NCI-H146 (cell line): ENCODE results near the gene IP6K1.
"Not testable (repeated sequence)": the region's sequence is repeated elsewhere in the genome, so short reads cannot be mapped to it uniquely, and the experiment has no call there.

Source experiments
- DNase-seq: peaks from one replicate; lab custom pipeline; 2025; lab: John Stamatoyannopoulos, UW

The IP6K1 gene

DNA sequence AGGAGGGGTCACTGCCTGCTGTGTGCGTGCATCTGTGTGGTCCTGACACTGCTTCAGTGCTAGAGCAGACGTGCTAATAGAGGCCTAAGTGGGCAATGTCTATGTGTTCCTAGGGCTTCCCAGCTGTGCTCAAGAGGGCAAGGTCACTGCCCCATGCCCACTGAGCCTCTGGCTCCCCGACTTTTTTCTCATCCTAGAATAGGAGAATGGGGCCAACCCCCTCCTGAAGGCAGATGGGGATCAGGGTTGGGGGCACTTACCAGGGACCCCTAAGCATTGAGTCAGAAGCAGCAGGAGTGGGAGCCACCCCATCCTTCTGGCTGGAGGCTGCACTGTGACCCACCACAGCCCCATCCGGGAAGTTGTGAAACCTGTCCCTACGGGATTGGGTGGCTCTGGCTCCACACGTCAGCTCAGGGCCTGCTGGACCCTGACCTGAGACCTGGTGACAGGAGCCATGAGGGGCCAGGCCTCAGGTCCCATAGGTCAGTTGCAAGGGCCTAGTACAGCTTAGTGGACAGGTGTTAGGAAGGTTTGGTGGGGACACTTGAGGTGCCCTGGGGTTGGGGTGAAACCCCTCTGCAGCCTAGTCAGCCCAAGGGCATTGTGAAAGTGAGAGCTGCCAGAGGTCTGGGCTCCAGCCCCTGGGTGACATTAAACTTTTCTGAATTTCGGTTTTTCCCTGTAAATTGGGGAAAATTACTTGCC lies 97.8 kb downstream of the IP6K1 start:
- DNase-seq = not testable (repeated sequence)

- DNase-seq = not testable (repeated sequence)
Measured at GRCh38 chr3:49687424-49687795, 98.9 kb downstream of the IP6K1 start.

- DNase-seq = not testable (repeated sequence)
Measured at GRCh38 chr3:49686769-49687423, 99.4 kb downstream of the IP6K1 start.

DNA sequence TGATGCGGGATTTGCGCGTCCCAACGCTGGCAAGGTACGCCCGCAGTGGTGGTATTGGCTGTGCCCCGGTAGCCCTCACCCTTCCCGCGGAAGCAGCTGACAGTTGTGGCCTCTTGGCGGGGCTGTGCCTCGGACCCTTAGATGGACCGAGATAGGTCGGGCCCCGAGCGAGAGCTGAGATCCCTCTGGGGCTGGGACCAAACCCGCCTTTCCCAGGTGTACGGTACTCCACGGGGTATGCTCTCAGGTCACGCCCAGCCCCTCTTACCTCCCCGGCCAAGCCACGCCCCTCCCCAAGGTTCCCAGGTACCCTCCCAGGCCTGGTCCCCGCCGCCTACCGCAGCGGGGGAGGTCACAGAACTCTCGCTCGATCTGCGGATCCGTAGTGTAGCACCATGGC lies 100.0 kb downstream of the IP6K1 start:
- not testable (repeated sequence) for DNase-seq

GRCh38 chr3:49685846-49686245 lies 100.5 kb downstream of the IP6K1 start:
- DNase-seq = not testable (repeated sequence)

DNA sequence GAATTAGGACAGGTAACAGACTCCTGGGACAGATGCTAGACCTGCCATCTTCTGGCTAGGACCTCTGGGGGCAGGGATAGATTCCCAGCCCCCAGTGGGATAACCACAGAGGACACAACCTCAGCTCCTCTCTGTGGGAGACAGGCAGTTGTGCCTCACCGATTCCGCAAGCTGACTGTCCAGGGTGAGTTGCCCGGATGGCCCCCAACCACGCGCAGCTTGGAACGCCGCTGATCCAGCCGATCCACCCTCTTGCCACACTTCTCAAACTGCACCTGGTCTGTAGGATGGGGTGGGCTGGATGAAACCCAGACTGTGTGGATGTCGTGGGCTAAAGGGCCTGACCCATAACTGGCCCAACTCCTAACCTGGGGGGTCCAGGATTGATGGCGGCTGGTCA lies 101.2 kb downstream of the IP6K1 start:
- not testable (repeated sequence) for DNase-seq

- not testable (repeated sequence) for DNase-seq
Measured at GRCh38 chr3:49684453-49684852, 101.9 kb downstream of the IP6K1 start.

GRCh38 chr3:49683162-49683561 lies 103.2 kb downstream of the IP6K1 start:
- no peak for DNase-seq

- no peak for DNase-seq
Measured at GRCh38 chr3:49681543-49681942, 104.8 kb downstream of the IP6K1 start.

GRCh38 chr3:49681232-49681522 lies 105.2 kb downstream of the IP6K1 start:
- DNase-seq = no peak

DNA sequence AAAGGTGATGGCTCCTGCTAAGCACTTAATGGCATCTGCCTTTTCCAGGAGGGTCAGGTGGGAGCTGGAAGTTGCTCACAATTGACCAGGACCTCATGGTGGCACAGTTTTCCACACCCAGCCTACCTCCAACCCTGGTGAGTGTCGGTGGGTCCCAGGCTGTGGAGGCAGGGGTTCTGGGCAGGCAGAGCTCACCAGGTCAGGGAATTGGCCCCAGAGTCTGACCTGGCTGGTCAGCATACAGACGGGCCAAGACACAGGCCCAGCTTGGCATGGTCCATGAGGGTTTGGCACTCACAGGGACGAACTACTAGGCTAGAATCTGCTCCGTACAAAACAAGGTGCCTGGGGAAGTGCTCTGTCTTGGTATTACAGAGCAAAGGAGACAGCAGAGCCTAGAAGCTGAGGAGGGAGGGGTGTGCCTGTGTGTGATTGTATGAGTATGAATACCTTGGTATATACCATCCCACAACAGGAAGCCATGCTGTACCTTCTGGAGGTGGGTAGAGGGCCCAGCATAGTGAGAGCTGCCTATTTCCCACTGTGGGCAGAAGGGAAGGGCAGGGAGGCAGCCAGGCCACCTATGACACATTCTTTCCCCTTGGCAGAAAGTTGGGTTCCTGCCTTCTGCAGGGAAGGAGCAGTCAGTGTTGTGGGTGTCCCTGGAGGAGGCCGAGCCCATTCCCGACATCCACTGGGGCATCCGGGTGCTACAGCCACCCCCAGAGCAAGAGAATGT lies 105.7 kb downstream of the IP6K1 start:
- no peak for DNase-seq

DNA sequence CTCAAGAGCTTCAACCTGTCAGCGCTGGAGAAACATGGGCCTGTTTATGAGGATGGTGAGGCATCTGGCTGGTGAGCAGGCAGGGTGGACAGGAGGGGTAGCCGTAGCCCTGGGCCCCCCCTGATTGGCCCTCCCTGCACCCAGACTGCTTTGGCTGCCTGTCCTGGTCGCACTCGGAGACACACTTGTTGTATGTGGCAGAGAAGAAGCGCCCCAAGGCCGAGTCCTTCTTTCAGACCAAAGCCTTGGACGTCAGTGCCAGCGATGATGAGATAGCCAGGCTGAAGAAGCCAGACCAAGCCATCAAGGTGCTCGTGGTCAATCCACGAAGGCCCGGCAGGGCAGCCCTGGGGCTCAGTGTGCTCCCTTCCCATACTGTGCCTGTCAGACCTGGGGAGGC lies 110.4 kb downstream of the IP6K1 start:
- DNase-seq = no peak

DNA sequence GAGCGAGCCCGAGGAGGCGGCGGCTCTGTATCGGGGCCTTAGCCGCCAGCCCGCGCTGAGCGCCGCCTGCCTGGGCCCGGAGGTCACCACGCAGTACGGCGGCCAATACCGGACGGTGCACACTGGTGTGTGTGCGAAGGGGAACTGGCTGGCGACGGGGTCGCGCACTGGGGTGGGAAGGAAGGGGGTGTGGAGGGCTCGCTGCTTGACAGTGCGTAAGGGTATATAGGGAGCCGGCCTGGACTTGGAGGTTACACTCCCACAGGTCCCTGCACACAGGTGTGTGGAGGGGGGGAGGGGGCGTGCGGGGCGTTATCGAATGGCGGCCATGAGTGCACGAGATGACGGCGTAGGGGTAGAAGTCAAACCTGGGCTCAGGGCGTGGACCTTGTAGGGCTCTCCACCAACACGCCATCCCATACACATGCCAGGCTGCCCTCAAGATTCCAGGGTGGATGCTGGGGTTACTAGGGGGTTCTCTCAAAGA lies 111.8 kb downstream of the IP6K1 start:
- DNase-seq = no peak
